Esophagus muscularis mucosa (tissue), 4 donors: ENCODE measurements around the gene FBXW12. TPM values are rescaled to one million over a fixed set of nuclear protein-coding genes. Genes with fewer than 3 reads are reported as not detected.

ENCODE experiments used
- DNase-seq: peaks from one replicate; pipeline ENCODE4 v3.0.0-alpha.2; 2017; ENCODE audit errors: extremely low spot score
- H3K27ac ChIP-seq, 4 donors: fragments of 200-600 bp; sonication (generic); replicated peaks in 1 of 4; 1 replicate in 3 of 4; 2 replicates in 1 of 4; pipeline ENCODE4 v1.5.1; 2016 to 2019; ENCODE audit warnings: mild to moderate bottlenecking in 1 of 4
- H3K27me3 ChIP-seq, 4 donors: fragments of 200-600 bp; sonication (generic); one replicate each; pipeline versions ENCODE4 v1.5.1 to v1.6.0; 2016 to 2019
- H3K36me3 ChIP-seq, 4 donors: fragments of 200-600 bp; sonication (generic); one replicate each; pipeline ENCODE4 v1.5.1; 2016 to 2019
- H3K4me1 ChIP-seq, 4 donors: fragments of 200-600 bp; sonication (generic); one replicate each; pipeline ENCODE4 v1.5.1; 2016 to 2019
- H3K4me3 ChIP-seq, 4 donors: fragments of 200-600 bp; sonication (generic); 1 replicate in 2 of 4; 2 replicates in 2 of 4; pipeline ENCODE4 v1.5.1; 2016 to 2019; ENCODE audit warnings: mild to moderate bottlenecking in 4 of 4, moderate library complexity in 1 of 4
- H3K9me3 ChIP-seq, 4 donors: fragments of 200-600 bp; sonication (generic); 1 replicate in 3 of 4; 2 replicates in 1 of 4; pipeline ENCODE4 v1.5.1; 2016 to 2019
- EP300 ChIP-seq: sonication (generic); formaldehyde crosslinking; IDR thresholded peaks from one replicate; pipeline ENCODE4 v1.6.1; 2017; ENCODE audit warnings: antibody characterized with exemption
- POLR2A ChIP-seq: fragments of 450-650 bp; IDR thresholded peaks from one replicate; pipeline ENCODE4 v1.6.1; 2017; ENCODE audit warnings: antibody characterized with exemption, moderate library complexity, mild to moderate bottlenecking, low read depth
- POLR2AphosphoS5 ChIP-seq, 2 donors: sonication (generic); formaldehyde crosslinking; IDR thresholded peaks; one replicate each; pipeline ENCODE4 v1.6.1; 2017; ENCODE audit warnings: antibody characterized with exemption in 2 of 2
- WGBS: methylation state at CpG from one replicate; pipeline ENCODE4 v1.1.5; 2018; 5-methylcytosine and 5-hydroxymethylcytosine counted together
- intact Hi-C: fragments of 100-400 bp; cut with DNase I; formaldehyde crosslinking; loops from one replicate; pipeline ENCODE4 v1.15.1; 2023
- total RNA-seq, 4 donors: library from RNA; depleted of rRNA; stranded (reverse); fragments of >200 nt; gene quantifications; one replicate each; pipeline versions ENCODE4 v1.1.0 to v1.2.1, GENCODE V29; 2016
- TF ChIP-seq, protein P1 (sequence below), 3 experiments: fragments of 200-600 bp in 2 of 3; fragments of 450-650 bp in 1 of 3; sonication (generic) in 2 of 3; IDR thresholded peaks; one replicate each; pipeline ENCODE4 v1.5.1; 2017 to 2019; ENCODE audit warnings: antibody characterized with exemption in 3 of 3, mild to moderate bottlenecking in 2 of 3, moderate library complexity in 1 of 3

The FBXW12 gene
- total RNA-seq, 4 donors from 2014 or later = 0.65 TPM; not detected in 3

DNA sequence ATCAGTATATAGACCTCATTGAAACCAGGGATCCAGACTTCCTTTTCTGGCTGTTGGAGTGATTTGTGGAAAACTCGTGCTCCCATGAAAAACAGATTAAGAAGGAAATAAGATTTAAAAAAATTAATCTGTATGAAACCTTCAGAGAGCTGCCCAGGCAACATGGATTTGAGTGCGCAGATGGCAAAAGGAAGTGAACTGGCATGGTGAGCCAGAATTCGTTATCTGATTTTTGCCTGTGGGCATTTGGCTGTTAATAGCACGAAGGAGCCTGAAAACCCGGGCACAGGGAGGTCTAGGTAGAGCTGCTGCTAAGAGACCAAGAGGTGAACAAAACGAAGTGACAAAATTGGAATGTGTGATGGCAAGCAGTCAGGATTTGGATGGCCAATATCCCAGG, 19.5 kb upstream of the FBXW12 start:
- DNase-seq = no peak
- WGBS = 82% methylated on average over 6 of the region's 6 CpGs
- Histone ChIP-seq H3K4me3 (no peak overlapping the region), H3K27me3 (peaks cover 0 to 3% (median 0%) of the 10 kb centered on the region in 4 donors), H3K4me1 (no peaks in the 10 kb centered on the region), H3K27ac (no peak overlapping the region), H3K36me3 (no peaks in the 10 kb centered on the region), H3K9me3 (no peaks in the 10 kb centered on the region)
- intact Hi-C loops = no loop called here
- TF ChIP-seq POLR2A = no peak
- TF ChIP-seq EP300 = no peak
- no peak for TF ChIP-seq POLR2AphosphoS5 (IDR thresholded peaks at IDR 0.05)
- TF ChIP-seq, protein P1, sequence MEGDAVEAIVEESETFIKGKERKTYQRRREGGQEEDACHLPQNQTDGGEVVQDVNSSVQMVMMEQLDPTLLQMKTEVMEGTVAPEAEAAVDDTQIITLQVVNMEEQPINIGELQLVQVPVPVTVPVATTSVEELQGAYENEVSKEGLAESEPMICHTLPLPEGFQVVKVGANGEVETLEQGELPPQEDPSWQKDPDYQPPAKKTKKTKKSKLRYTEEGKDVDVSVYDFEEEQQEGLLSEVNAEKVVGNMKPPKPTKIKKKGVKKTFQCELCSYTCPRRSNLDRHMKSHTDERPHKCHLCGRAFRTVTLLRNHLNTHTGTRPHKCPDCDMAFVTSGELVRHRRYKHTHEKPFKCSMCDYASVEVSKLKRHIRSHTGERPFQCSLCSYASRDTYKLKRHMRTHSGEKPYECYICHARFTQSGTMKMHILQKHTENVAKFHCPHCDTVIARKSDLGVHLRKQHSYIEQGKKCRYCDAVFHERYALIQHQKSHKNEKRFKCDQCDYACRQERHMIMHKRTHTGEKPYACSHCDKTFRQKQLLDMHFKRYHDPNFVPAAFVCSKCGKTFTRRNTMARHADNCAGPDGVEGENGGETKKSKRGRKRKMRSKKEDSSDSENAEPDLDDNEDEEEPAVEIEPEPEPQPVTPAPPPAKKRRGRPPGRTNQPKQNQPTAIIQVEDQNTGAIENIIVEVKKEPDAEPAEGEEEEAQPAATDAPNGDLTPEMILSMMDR (IDR thresholded peaks at IDR 0.05) = no peak

DNA sequence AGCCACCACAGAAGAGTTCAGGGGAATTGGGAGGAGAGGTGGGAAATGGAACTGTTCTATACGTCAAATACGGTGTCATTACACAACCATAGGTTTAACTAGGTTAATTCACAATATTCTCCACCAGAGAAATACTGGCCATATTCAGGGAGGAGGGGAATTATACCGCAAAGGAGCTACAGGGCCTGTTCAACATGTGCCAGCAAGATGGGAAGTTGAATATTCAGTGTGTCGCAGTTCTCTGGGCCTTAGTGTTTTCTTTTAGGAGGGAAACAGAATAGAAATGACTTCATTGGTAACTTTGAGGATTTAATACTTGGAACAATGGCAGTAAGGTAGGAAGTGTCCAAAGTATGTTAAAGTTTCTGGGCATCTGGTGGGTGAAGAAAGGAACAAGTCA, 18.0 kb upstream of the FBXW12 start:
- no peak for DNase-seq
- Histone ChIP-seq H3K36me3 (no peaks in the 10 kb centered on the region), H3K9me3 (no peaks in the 10 kb centered on the region), H3K27me3 (peaks cover 0 to 11% (median 0%) of the 10 kb centered on the region in 4 donors), H3K4me1 (no peaks in the 10 kb centered on the region), H3K4me3 (no peak overlapping the region), H3K27ac (no peak overlapping the region)
- intact Hi-C loops = no loop called here
- WGBS = 93% methylated on average over 4 of the region's 4 CpGs
- no peak for TF ChIP-seq EP300
- no peak for TF ChIP-seq POLR2AphosphoS5 (IDR thresholded peaks at IDR 0.05)
- TF ChIP-seq, protein P1 (IDR thresholded peaks at IDR 0.05) = no peak
- TF ChIP-seq POLR2A = no peak

DNA sequence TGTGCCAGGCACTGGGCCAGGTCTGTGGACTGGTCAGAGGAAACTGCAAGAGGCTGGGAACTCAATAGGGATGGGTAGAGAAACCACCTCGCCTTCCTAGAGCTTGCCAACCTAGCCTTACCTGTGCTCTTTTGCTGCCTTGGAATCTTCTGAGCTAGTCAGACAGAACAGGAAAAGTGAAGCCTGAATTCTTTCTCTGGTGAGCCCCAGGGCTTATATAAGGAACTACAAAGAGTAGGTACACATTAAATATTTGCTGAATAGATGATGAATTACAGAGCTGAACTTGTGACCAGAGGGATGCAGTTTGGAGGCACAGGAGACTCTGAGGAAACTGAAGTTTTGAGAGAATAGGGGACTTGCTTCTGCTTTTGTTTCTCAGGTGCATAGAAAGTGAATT, 15.6 kb upstream of the FBXW12 start:
- 83% methylated on average over 1 of the region's 1 CpG for WGBS
- TF ChIP-seq, protein P1 (IDR thresholded peaks at IDR 0.05) = no peak
- TF ChIP-seq POLR2AphosphoS5 (IDR thresholded peaks at IDR 0.05) (no peak), EP300 (no peak), POLR2A (no peak)
- Histone ChIP-seq H3K27me3 (peaks cover 0 to 11% (median 0%) of the 10 kb centered on the region in 4 donors), H3K4me1 (no peaks in the 10 kb centered on the region), H3K36me3 (no peaks in the 10 kb centered on the region), H3K9me3 (no peaks in the 10 kb centered on the region), H3K4me3 (no peak overlapping the region), H3K27ac (no peak overlapping the region)
- intact Hi-C loops = no loop called here
- DNase-seq = no peak

DNA sequence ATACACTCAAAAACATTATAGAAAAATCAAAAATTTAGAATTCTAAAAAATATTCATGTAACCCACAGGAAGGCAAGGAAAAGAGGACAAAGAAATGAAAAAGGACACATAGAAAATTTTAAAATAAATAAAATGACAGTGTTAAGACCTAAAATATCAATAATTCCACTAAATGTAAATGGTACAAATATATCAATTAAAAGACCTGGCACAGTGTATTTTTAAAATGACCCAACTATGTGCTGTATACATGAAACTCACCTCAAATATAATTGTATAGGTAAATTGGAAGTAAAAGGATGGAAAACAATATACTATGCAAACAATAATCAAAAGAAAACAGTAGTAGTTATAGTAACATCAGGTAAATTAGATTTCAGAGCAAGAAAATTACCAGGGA, 10.1 kb upstream of the FBXW12 start:
- intact Hi-C loops = no loop called here
- Histone ChIP-seq H3K27me3 (peaks cover 0 to 11% (median 0%) of the 10 kb centered on the region in 4 donors), H3K36me3 (no peaks in the 10 kb centered on the region), H3K27ac (no peak overlapping the region), H3K4me3 (no peak overlapping the region), H3K4me1 (no peaks in the 10 kb centered on the region), H3K9me3 (peaks cover 0 to 5% (median 0%) of the 10 kb centered on the region in 4 donors)
- TF ChIP-seq POLR2A (no peak), POLR2AphosphoS5 (IDR thresholded peaks at IDR 0.05) (no peak), EP300 (no peak)
- TF ChIP-seq, protein P1 (IDR thresholded peaks at IDR 0.05) = no peak
- no peak for DNase-seq

DNA sequence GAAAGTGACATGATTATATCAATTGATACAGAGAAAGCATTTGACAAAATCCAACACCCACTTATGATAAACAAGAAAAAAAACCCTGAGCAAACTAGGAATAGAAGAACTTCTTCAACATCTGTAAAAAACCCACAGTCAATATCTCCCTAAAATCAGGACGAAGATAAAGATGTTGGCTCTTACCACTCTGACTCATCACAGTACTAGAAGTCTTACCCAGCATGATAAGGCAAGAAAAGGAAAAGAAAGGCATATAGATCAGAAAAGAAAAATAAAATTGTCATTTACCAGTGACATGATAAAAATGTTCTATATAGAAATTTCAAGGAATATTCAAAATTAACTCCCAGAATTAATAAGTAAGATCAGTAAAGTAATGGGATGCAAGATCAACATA, 7.2 kb upstream of the FBXW12 start:
- Histone ChIP-seq H3K4me1 (no peaks in the 10 kb centered on the region), H3K27ac (no peak overlapping the region), H3K36me3 (no peaks in the 10 kb centered on the region), H3K4me3 (no peak overlapping the region), H3K27me3 (no peaks in the 10 kb centered on the region), H3K9me3 (peaks cover 0 to 5% (median 0%) of the 10 kb centered on the region in 4 donors)
- intact Hi-C loops = no loop called here
- WGBS = 74% methylated on average over 1 of the region's 1 CpG
- no peak for TF ChIP-seq POLR2AphosphoS5 (IDR thresholded peaks at IDR 0.05)
- TF ChIP-seq, protein P1 (IDR thresholded peaks at IDR 0.05) = no peak
- DNase-seq = no peak
